IPS-18c (cell line): ENCODE measurements around the gene ZNF775.

ENCODE experiments used
- H3K4me3 ChIP-seq: 2 replicates; pipeline ENCODE4 v1.7.0; 2013; ENCODE audit warnings: low read depth, mild to moderate bottlenecking, low read length, moderate library complexity; ENCODE audit not compliant: insufficient read depth
- H3K9me3 ChIP-seq: one replicate; pipeline ENCODE4 v1.6.1; 2013; ENCODE audit warnings: mild to moderate bottlenecking, low read length, moderate library complexity; ENCODE audit not compliant: control insufficient read depth, insufficient read depth

ZNF775 gene

GRCh38 chr7:150341263-150342120 is 37.6 kb upstream of the ZNF775 start, which contains the start of gene RARRES2:
Gene RARRES2, minus strand, starts transcription at chr7:150341629. Its CDS starts 1,020 bp downstream, at chr7:150340609.
- Histone ChIP-seq H3K9me3 (no peaks in the 10 kb centered on the region), H3K4me3 (peak within 1 kb of the TSS; percentile 65)

GRCh38 chr7:150342121-150342408 is 37.1 kb upstream of the ZNF775 start:
- no peak overlapping the region; the same call in 1 of the 2 replicates for H3K4me3 ChIP-seq
- no peaks in the 10 kb centered on the region for H3K9me3 ChIP-seq

- no peaks in the 10 kb centered on the region for H3K9me3 ChIP-seq
- H3K4me3 ChIP-seq, result no peak overlapping the region
Measured at GRCh38 chr7:150343225-150343624, 35.9 kb upstream of the ZNF775 start.

- H3K4me3 ChIP-seq, result no peak overlapping the region
- H3K9me3 ChIP-seq, result no peaks in the 10 kb centered on the region
Measured at GRCh38 chr7:150344299-150344698, 34.8 kb upstream of the ZNF775 start.

- Histone ChIP-seq H3K4me3 (no peak overlapping the region), H3K9me3 (no peaks in the 10 kb centered on the region)
Measured at GRCh38 chr7:150345012-150345411, 34.1 kb upstream of the ZNF775 start.

GRCh38 chr7:150346922-150347321 is 32.2 kb upstream of the ZNF775 start:
- Histone ChIP-seq H3K4me3 (no peak overlapping the region), H3K9me3 (no peaks in the 10 kb centered on the region)

GRCh38 chr7:150351587-150352194 is 27.4 kb upstream of the ZNF775 start:
- Histone ChIP-seq H3K4me3 (no peak overlapping the region), H3K9me3 (no peaks in the 10 kb centered on the region)

GRCh38 chr7:150355666-150356059 is 23.5 kb upstream of the ZNF775 start:
- Histone ChIP-seq H3K4me3 (no peak overlapping the region), H3K9me3 (no peaks in the 10 kb centered on the region)

GRCh38 chr7:150356265-150356897 is 22.7 kb upstream of the ZNF775 start:
- H3K9me3 ChIP-seq, result no peaks in the 10 kb centered on the region
- no peak overlapping the region for H3K4me3 ChIP-seq

- Histone ChIP-seq H3K4me3 (no peak overlapping the region), H3K9me3 (no peaks in the 10 kb centered on the region)
Measured at GRCh38 chr7:150357270-150357669, 21.9 kb upstream of the ZNF775 start.

GRCh38 chr7:150357771-150358427 is 21.2 kb upstream of the ZNF775 start:
- no peaks in the 10 kb centered on the region for H3K9me3 ChIP-seq
- no peak overlapping the region for H3K4me3 ChIP-seq

- Histone ChIP-seq H3K9me3 (no peaks in the 10 kb centered on the region), H3K4me3 (no peak overlapping the region)
Measured at GRCh38 chr7:150358433-150358832, 20.7 kb upstream of the ZNF775 start.

GRCh38 chr7:150358988-150359621 is 20.0 kb upstream of the ZNF775 start:
- Histone ChIP-seq H3K4me3 (no peak overlapping the region), H3K9me3 (no peaks in the 10 kb centered on the region)

- Histone ChIP-seq H3K4me3 (no peak overlapping the region), H3K9me3 (no peaks in the 10 kb centered on the region)
Measured at GRCh38 chr7:150359622-150360362, 19.3 kb upstream of the ZNF775 start.

GRCh38 chr7:150360363-150361058 is 18.6 kb upstream of the ZNF775 start:
- Histone ChIP-seq H3K4me3 (no peak overlapping the region), H3K9me3 (no peaks in the 10 kb centered on the region)

- Histone ChIP-seq H3K4me3 (no peak overlapping the region), H3K9me3 (no peaks in the 10 kb centered on the region)
Measured at GRCh38 chr7:150361402-150361801, 17.7 kb upstream of the ZNF775 start.
